PC-3 (cell line): ENCODE measurements around the gene COL19A1. TPM values are rescaled to one million over a fixed set of nuclear protein-coding genes. Genes with fewer than 3 reads are reported as not detected.

ENCODE experiments used
- ATAC-seq: fragments of 200-7000 bp; cut with Tn5 transposase; 2 replicates; pipeline ENCODE4 v1.9.1; 2020; ENCODE audit warnings: mild to moderate bottlenecking, moderate library complexity
- BruUV-seq: library from RNA; stranded (reverse); fragments of 400-500 nt; replicated peaks from 2 replicates; lab custom pipeline; 2021; lab: Mats Ljungman, UMichigan
- CTCF ChIA-PET: fragments of 300-600 bp; sonication (Branson Sonifier 250); formaldehyde crosslinking; loops from one replicate; lab custom pipeline; 2022; ENCODE audit warnings: antibody characterized with exemption; lab: Charles Lee
- POLR2A ChIA-PET: fragments of 300-600 bp; sonication (Branson Sonifier 250); formaldehyde crosslinking; loops from one replicate; lab custom pipeline; 2022; ENCODE audit warnings: antibody characterized with exemption; ENCODE audit not compliant: unreplicated experiment; lab: Charles Lee
- DNase-seq: peaks from one replicate; pipeline ENCODE4 v3.0.0-alpha.2; 2015
- H2AFZ ChIP-seq: fragments of 300-600 bp; sonication (generic); 2 replicates; pipeline ENCODE4 v1.6.0; 2016; ENCODE audit warnings: antibody characterized with exemption, low read length
- H3F3A ChIP-seq: fragments of 300-600 bp; sonication (generic); one replicate; pipeline ENCODE4 v1.6.0; 2017; ENCODE audit warnings: antibody characterized with exemption, low read length, control low read depth, mild to moderate bottlenecking; ENCODE audit not compliant: unreplicated experiment
- H3K27ac ChIP-seq: fragments of 300-600 bp; sonication (generic); 2 replicates; pipeline ENCODE4 v1.5.1; 2016; ENCODE audit warnings: mild to moderate bottlenecking, low read length
- H3K27me3 ChIP-seq: fragments of 300-600 bp; sonication (generic); 2 replicates; pipeline ENCODE4 v1.6.1; 2016; ENCODE audit warnings: low read length, mixed read lengths
- H3K36me3 ChIP-seq: fragments of 300-600 bp; sonication (generic); 2 replicates; pipeline ENCODE4 v1.6.1; 2016; ENCODE audit warnings: low read depth, mixed run types, low read length, mixed read lengths
- H3K4me1 ChIP-seq: fragments of 300-600 bp; sonication (generic); 2 replicates; pipeline ENCODE4 v1.5.1; 2016; ENCODE audit warnings: low read length; ENCODE audit not compliant: insufficient read depth
- H3K4me2 ChIP-seq: fragments of 300-600 bp; sonication (generic); 2 replicates; pipeline ENCODE4 v1.6.0; 2016; ENCODE audit warnings: low read length
- H3K4me3 ChIP-seq: fragments of 300-600 bp; sonication (generic); 2 replicates; pipeline ENCODE4 v1.5.1; 2016; ENCODE audit warnings: mild to moderate bottlenecking, low read length, mixed read lengths
- H3K79me2 ChIP-seq: fragments of 300-600 bp; sonication (generic); 2 replicates; pipeline ENCODE4 v1.6.1; 2017; ENCODE audit warnings: low read length, mixed read lengths
- H3K9ac ChIP-seq: fragments of 300-600 bp; sonication (generic); 2 replicates; pipeline ENCODE4 v1.6.0; 2016; ENCODE audit warnings: mild to moderate bottlenecking, low read length
- H3K9me2 ChIP-seq: fragments of 300-600 bp; sonication (generic); replicated peaks from 2 replicates; pipeline ENCODE4 v1.6.1; 2016; ENCODE audit warnings: mixed run types, low read length, mixed read lengths
- H3K9me3 ChIP-seq: fragments of 300-600 bp; sonication (generic); 2 replicates; pipeline ENCODE4 v1.6.1; 2016; ENCODE audit warnings: low read length, mixed read lengths
- H4K20me1 ChIP-seq: fragments of 300-600 bp; sonication (generic); 2 replicates; pipeline ENCODE4 v1.6.1; 2016; ENCODE audit warnings: low read length, mixed read lengths
- EZH2 ChIP-seq: fragments of 300-600 bp; sonication (generic); IDR thresholded peaks from one replicate; pipeline ENCODE4 v1.6.1; 2017; ENCODE audit warnings: antibody characterized with exemption, mild to moderate bottlenecking, low read length; ENCODE audit not compliant: unreplicated experiment
- EZH2phosphoT487 ChIP-seq: fragments of 300-600 bp; sonication (generic); IDR thresholded peaks from 2 replicates; pipeline ENCODE4 v1.6.1; 2018; ENCODE audit warnings: mild to moderate bottlenecking, antibody characterized with exemption, low read length, borderline replicate concordance
- intact Hi-C: fragments of 100-400 bp; cut with micrococcal nuclease; formaldehyde crosslinking; loops from 2 replicates; pipeline ENCODE4 v1.9.0; 2023
- total RNA-seq: library from RNA; depleted of rRNA; stranded (reverse); fragments of >200 nt; gene quantifications from 2 replicates; pipeline ENCODE4 v1.2.3, GENCODE V29; 2014
- TF ChIP-seq, protein P1 (sequence below): fragments of 300-600 bp; sonication (generic); conservative IDR thresholded peaks from 2 replicates; pipeline ENCODE4 v1.5.1; 2017; ENCODE audit warnings: antibody characterized with exemption, low read depth, mild to moderate bottlenecking, low read length

The COL19A1 gene
- total RNA-seq, 1 experiment from 2014 or later, result not detected

- H3K4me2 ChIP-seq, result no peak overlapping the region
- no peaks in the 10 kb centered on the region for H3F3A ChIP-seq
- POLR2A ChIA-PET, result no interaction called here
- H3K27me3 ChIP-seq, result peaks cover 59% of the 10 kb centered on the region
- H3K9ac ChIP-seq, result no peak overlapping the region
- no peak overlapping the region for H3K27ac ChIP-seq
- H3K9me2 ChIP-seq, result no peaks in the 10 kb centered on the region
- ATAC-seq, result no peak
- CTCF ChIA-PET, result no interaction called here
- H3K4me3 ChIP-seq, result no peak overlapping the region
- TF ChIP-seq EZH2phosphoT487 (no peak), EZH2 (no peak)
- TF ChIP-seq, protein P1, sequence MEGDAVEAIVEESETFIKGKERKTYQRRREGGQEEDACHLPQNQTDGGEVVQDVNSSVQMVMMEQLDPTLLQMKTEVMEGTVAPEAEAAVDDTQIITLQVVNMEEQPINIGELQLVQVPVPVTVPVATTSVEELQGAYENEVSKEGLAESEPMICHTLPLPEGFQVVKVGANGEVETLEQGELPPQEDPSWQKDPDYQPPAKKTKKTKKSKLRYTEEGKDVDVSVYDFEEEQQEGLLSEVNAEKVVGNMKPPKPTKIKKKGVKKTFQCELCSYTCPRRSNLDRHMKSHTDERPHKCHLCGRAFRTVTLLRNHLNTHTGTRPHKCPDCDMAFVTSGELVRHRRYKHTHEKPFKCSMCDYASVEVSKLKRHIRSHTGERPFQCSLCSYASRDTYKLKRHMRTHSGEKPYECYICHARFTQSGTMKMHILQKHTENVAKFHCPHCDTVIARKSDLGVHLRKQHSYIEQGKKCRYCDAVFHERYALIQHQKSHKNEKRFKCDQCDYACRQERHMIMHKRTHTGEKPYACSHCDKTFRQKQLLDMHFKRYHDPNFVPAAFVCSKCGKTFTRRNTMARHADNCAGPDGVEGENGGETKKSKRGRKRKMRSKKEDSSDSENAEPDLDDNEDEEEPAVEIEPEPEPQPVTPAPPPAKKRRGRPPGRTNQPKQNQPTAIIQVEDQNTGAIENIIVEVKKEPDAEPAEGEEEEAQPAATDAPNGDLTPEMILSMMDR, result no peak
- no peaks in the 10 kb centered on the region for H4K20me1 ChIP-seq
- H3K4me1 ChIP-seq, result peaks cover 9% of the 10 kb centered on the region
- H3K79me2 ChIP-seq, result no peaks in the 10 kb centered on the region
- peak; percentile 46 for DNase-seq
- intact Hi-C loops, result loop anchor here (10.0 kb wide), 1 partner anchor 130 kb away; no protein-coding TSS in a partner anchor
- H3K9me3 ChIP-seq, result no peaks in the 10 kb centered on the region
- no TSS peak for BruUV-seq
- no peak overlapping the region for H2AFZ ChIP-seq
- H3K36me3 ChIP-seq, result no peaks in the 10 kb centered on the region
Measured at GRCh38 chr6:69865126-69865525, 1.2 kb upstream of the COL19A1 start.

GRCh38 chr6:69866770-69867638 is 648 bp downstream of the COL19A1 start:
- TF ChIP-seq EZH2 (no peak), EZH2phosphoT487 (0 out of 2 replicates have a peak, but pooled peaks have one; percentile 45)
- TF ChIP-seq, protein P1, result peak; percentile 11; the same call in 1 of the 2 replicates
- BruUV-seq, result no TSS peak
- H3F3A ChIP-seq, result no peaks in the 10 kb centered on the region
- DNase-seq (peak; percentile 5), ATAC-seq (peak; percentile 72)
- no peak overlapping the region for H3K27ac ChIP-seq
- H3K9me2 ChIP-seq, result no peaks in the 10 kb centered on the region
- peaks cover 52% of the 10 kb centered on the region for H3K27me3 ChIP-seq
- H2AFZ ChIP-seq, result peak overlapping the region; percentile 64
- ChIA-PET CTCF (interaction anchor here (0.6 kb wide), 1 partner anchor 1145 kb away, joined by 4 read pairs; no protein-coding TSS in a partner anchor), POLR2A (no interaction called here)
- H3K9me3 ChIP-seq, result no peaks in the 10 kb centered on the region
- H3K9ac ChIP-seq, result no peak overlapping the region
- peak overlapping the region; percentile 79 for H3K4me2 ChIP-seq
- H4K20me1 ChIP-seq, result no peaks in the 10 kb centered on the region
- H3K79me2 ChIP-seq, result no peaks in the 10 kb centered on the region
- H3K4me3 ChIP-seq, result peak overlapping the region; percentile 59
- peaks cover 9% of the 10 kb centered on the region for H3K4me1 ChIP-seq
- H3K36me3 ChIP-seq, result no peaks in the 10 kb centered on the region
- intact Hi-C loops, result loop anchor here (10.0 kb wide), 1 partner anchor 132 kb away; no protein-coding TSS in a partner anchor
